SHP77 (cell line): Measurements from ENCODE around the gene EXTL1.

ENCODE experiments used
- DNase-seq, 2 experiments: peaks; one replicate each; lab custom pipeline; 2025; lab: John Stamatoyannopoulos, UW

Gene EXTL1

DNA sequence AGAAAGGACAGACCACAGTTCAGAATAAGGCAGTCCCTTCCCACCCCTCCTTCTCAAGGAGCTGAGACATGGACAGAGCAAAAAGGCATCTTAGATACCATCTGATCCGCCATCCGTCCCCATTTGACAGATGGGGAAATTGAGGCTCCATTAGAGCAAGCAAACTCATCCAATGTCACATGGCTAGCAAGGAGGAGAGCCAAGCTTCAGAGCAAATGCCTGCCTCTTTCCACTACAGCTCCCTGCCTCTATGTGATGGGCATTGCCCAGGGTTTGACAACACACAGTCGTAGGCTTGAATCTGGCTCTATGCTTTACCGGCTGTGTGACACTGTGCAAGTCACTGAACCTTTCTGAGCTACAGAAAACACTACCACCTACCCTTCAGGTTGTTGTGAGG, 20.4 kb downstream of the EXTL1 start:
- DNase-seq, result no peak

DNA sequence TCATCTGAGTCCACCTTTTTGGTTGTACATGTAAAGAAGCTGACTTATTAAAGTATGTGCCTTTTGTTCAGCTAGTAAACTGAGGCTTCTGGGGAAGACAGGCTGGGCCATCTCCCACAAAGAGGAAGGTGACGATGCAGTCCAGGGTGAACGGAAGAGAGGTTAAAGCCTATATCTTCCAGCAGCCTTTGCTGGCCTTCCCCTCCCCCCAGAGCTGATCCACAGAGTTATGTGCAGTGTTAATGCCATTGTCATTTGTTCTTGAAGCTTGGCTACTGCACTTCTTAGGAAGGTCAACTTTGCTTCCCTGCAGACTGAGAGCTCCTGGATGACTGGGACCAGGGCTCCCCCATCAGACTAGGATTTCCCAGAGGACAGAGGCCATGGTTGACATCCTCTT, 22.2 kb downstream of the EXTL1 start:
- DNase-seq, result no peak

DNA sequence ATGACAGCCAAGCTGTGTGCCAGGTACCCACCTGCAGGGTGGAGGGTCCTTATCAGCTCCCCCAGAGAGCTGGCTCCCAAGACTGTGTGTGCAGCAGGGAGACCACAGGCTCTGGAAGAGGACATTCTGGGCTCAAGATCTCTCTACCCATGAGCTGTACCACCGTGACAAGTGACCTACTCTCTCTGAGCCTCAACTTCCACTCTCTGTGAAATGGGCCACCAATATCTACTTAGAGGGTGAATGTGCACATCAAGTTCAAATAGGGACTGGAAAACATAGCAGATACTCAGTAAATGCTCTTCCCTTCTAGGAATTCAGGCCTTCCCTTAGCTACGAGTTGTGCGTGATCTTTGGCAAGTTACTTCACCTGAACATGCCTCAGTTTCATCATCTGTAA, 22.8 kb downstream of the EXTL1 start:
- no peak for DNase-seq

DNA sequence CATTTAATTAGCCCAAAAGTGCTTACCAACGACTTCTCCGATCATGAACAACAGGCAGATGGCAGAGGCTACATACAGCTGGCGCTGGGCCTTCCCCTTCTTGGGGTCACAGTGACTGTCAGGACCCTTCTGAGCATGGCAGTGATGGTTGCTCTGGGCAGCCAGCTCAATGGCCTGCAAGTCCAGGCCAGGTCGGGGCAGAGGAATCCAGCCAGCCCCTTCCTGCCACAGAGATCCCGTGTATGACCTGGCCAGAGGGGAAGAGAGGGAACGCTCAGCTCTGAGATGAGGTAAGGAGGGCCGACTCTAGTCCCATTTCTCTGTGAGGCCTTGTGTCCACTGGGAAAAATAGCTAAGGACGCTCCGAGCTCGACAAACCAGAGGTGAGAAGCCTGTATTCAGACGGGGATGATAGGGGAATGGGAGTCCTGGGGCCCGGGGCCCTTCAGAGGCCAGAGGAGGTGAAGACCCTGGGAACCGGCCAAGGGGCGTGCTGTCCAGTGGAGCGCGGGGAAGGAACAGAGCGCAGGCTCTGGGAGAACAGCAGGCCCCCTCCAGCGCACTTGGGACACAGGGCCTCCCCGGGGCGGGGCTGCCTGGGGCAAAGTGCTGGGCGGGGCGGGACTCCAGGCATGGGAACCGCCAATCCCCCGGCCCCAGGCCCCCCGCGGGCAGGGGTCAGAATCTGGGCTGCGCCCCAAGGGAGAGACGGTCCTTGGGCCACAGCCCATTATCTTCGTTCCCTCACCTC, 23.6 kb downstream of the EXTL1 start:
- DNase-seq, result no peak

DNA sequence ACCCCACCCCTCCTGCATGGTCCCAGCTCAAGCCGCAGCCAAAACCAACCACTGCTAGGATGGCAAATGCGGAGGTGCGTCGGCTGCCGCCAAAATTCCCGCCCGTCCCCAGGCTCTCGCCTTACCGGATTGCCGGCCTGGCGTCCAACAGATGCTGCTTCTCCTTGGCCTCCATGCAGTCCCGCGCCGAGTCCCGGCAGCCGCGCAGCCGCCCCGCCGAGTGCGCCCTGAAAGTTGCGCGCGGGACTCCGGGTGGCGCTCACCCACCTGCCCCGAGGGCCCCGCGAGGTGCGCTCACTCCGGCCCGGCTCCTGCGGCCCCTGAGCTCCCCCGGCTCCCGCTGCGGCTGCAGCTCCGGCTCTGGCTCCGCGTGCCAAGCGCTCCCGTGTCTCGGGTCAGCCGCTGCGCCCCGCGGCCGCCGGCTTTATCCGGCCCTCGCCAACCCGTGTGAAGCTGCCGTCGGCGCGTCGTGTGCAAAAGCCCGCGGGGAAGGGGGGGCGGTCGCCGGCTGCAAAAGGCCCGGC, 24.2 kb downstream of the EXTL1 start, which contains the start of gene SLC30A2:
Gene SLC30A2 (minus strand): TSS at position 397 of the 524 bp plus-strand sequence. CDS start 222 bp downstream, at position 175.
- no peak for DNase-seq

DNA sequence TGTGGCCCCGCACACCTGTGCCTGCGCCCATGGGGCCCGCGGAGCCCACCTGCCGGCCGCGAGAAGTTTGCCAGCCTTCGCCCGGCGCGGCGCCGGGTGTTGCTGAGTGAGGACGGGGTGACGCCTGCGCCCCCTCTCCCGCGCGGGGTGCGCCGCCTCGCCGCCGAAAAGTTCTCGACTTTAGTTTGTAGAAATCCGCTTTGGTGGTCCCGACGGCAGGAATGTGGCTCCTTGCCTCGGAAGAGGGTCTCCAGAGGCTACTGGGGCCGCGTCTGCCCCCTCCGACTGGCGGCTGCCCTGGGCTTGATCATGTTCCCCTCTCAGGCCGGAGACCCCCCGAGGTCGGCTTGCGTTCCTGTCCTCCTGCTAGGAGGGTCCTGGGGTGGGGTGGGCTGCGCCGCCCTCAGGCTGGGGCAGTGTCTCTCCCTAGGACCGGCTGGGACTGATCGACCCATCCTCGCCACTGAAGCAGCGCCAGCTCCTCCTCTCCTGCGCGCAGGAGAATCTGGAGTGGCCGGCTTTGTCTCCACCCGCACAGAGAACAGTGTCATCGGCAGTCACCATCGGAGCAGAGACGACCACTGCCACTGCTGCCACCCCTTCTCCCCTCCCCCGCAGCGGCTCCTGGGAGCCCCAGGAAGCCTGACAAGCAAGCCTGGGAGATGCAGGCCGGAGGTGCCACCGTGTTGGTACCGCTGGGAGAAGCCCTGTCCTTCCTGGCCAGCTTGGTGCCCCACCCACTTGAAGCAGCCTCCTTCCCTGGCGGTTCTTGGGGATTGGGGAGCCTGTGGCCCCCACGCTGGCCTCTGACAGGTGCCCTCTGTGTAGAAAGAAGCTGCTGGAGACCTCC, 24.9 kb downstream of the EXTL1 start:
- DNase-seq, result no peak

DNA sequence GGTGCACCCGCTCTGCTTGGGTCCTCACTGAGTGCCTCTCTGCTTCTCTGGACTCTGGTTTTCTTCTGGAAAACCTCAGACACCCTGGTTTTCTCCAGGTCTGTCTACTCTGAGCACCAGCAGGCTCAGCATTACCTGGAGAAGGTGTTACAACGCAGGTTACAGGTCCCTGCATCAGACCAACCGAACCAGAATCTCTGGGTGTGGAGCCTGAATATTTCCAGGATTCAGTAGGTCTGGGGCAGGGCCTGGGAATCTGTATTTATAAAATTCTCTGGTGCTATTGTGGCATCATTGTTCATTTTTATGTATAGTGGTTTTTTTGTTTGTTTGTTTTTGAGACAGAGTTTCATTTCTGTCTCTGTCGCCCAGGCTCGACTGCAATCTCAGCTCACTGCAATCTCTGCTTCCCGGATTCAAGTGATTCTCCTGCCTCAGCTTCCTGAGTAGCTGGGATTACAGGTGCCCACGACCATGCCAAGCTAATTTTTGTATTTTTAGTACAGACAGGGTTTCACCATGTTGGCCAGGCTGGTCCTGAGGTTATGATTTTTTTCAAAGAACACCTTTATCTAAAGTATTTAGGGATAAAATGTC, 25.8 kb downstream of the EXTL1 start:
- DNase-seq, result no peak

DNA sequence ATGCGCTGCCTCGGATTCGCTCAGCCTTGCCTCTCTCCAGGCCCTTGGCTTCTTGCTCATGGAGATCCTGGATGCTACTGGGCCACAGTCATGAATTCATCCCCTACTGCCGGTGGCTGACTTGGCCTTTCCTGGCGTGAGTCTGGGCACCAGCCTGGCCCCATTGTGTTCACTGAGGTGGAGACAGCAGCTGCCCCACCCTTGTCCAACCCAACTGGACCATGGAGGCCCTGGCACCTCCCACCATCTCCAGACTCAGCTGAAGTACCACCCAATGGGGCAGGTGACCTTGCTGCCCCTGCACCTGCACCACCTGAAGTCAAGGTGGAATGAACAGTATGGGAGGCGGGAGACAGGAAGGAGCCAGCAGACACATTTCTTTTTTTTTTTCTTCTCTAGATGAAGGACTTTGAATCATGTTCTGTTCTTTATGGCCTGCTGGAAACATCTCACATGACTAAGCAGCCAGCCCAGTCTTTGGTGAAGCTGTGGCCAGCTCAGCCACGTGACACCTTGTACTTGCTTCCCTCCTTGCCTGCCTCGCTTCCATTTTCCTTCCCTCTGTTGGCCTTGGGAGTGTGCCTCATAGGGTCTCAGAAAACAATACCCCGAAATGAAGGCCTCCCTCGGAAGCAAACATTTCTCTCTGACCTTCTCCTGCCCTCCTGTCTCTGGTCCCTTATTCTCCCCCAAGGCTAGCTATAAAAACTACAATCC, 28.1 kb downstream of the EXTL1 start:
- no peak for DNase-seq

DNA sequence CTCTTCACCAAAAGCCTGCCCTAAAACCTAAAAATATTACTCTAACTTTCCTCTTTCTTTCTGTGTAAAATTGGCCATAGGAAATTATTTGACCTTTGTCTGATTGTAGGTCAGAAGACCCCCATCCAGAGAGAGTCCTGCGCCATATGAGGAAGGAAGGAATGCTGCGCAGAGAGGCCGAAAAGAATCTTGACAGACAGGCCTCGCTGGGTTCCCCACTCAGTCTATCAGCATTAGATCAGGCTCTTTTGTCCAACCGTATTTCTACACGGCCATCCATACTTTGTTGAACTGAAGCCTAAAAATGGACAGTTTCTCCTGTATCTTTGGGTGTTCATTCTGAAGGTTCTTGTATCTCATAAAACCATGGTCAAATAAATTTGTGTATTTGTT, 28.7 kb downstream of the EXTL1 start:
- DNase-seq, result no peak

DNA sequence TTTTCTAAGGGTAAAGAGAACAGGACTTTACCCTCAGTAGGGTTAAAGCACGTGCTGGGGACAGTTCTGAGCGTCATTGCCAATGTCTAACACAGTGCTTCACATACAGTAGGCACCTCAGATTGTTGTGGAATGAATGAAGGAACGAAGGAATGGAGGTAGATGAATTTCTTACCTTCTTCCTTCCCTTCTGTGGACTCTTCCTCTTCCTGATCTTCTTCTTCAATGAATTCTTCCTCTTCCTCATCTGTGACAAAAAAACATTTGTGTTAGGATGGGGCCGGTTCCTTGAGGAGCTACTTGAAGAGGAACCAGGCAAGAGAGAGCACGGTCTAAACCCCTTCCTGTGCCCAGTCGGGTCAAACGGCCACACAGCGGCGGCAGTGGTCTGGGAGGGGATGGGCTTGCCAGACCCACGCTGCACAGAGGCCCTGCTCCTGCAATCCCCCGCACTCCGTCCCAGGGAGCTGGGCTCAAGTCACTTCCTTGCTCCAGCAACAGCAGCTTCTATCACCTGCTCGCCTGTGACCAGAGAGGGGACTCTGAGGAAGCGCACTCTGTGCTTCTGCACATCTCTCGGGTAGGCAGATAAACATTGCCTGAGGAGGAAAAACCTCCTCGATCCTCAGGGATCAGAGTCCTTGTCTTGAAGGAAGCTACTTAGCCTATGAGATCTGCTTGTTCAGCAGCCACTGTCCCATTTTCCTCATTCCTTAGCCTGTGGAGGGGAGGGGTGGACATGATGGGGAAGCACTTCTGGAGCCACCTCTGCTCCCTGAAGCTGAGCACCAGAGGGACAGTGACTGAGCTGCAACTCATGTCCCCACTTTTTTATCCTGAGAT, 32.4 kb downstream of the EXTL1 start:
- no peak for DNase-seq

DNA sequence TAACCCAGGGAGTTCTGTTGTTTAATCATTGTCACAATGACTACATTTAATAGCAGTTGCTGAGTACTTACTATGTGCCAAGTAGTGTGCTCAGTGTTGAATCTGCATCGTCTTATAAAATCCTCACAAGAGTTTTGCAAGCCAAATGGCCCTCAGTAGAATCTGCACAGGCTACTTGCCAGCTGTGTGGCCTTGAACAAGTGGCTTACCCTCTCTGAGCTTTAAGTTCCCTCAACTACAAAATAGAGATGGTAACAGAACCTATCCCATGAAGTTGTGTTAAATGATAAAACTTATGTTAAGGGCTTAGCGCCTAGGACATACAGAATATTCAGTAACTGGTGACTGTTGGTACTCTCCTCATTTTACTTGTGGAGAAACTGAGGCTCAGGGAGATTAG, 33.5 kb downstream of the EXTL1 start:
- no peak for DNase-seq

DNA sequence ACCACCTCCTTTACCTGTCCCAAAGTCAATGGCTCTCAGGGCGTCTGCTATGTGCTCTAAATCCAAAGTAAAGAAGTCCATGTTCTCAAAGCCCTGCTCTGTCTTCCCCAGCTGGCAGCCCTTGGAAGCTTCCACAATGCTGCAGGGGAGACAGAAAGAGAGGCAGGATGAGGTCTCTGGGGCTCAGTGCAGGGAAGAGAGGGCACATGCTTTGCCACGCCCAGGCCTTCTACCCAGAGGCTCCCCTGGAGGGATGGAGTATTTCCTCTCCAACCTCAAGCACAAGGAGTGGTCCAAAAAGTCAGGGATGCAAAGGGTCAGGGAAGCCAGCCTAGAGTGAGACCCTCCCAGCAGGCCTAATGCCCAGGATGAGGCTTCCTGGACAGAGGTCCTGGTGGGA, 35.6 kb downstream of the EXTL1 start:
- DNase-seq, result no peak

DNA sequence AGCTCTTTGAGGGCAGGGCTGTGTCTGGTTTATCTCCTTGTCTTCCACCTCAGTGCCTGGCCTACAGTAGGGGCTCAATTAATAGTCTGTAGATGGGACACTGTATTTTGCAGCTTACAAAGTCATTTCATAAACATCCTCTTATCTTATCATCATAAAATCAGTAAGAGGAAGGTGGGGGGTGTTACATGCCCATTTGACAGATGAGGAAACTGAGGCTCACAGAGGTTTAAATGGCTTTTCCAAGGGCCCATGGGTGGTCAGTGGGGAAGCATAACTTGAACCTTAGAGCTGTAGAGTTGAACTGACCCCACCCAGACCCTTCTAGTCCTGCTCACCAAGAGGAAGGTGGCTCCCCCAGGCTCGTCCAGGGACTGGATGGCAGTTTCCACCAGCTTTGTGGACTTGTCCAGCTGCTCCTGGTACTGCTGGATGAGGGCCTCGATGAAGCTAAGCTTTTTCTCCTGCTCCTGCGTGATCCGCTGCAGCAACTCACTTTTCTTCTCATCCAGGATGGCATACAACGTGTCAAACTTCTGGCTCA, 36.5 kb downstream of the EXTL1 start:
- no peak for DNase-seq

DNA sequence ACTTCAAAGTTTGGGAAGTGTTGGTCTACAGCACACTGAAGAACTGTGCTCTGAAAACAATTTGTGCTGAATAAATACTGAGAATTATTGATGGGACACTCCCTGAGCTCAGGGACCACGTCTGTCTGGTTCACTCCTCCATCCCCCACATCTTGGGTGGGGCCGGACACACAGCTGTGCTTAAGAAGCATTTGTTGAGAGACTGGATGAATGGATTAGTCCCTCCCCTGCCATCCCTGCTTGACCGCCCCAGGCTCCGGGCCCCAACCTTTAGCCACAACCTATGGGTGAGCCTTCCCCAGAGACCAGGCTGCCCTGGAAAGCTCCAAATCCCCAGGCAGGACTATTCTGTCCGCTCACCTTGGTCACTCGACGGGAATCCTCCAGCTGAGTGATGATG, 38.3 kb downstream of the EXTL1 start:
- no peak for DNase-seq

DNA sequence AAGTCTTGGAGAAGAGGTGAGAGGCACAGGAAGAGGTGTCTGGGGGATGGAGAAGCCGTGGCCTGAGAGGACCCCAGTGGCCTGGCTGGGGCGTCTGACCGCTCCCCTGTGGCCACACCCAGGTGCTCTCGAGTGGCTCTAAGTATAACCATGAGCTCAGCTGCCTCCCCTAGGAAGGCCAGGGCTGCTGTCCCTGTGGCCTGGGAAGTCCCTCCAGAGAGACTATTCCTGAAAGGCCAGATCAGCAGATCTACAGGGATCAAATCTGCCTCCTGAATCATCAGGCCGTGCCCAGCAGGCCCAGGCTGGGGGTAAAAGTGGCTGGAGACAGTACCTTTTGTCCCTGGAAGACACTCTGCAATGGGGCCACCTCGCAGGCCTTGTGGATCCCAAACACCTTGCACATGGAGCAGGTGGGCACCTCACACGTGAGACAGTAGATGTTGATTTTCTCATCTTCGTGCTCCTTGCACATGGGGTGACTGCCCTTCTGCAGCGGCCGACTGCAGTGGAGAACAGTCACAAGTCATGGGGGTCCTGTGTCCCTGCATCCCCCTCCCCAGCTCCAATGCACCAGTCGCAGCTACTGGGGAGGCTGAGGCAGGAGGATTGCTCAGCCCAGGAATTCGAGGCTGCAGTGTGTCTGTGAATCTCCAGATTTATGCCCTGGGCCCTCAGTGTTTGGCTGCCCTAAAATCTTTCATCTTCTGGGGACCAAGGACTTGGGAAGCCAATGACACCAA, 39.4 kb downstream of the EXTL1 start:
- DNase-seq, result no peak

DNA sequence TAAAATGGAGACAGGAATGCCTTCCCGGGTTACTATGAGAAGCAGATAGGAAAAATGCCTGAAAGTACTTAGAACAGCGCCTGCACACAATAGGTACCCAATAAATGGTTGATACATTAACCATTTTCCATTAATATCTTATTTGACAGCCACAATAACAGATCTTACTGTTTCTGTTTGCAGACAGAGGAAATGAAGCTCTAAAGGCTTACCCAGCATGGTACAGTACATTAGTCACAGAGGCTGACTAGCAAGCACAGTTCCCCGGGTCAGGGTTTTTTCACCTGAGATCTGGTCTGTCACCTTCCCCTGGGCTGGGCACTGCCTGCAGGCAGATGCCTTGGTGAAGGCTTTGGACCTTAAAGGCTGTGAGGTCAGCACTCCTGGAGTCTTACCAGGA, 43.0 kb downstream of the EXTL1 start:
- no peak for DNase-seq

DNA sequence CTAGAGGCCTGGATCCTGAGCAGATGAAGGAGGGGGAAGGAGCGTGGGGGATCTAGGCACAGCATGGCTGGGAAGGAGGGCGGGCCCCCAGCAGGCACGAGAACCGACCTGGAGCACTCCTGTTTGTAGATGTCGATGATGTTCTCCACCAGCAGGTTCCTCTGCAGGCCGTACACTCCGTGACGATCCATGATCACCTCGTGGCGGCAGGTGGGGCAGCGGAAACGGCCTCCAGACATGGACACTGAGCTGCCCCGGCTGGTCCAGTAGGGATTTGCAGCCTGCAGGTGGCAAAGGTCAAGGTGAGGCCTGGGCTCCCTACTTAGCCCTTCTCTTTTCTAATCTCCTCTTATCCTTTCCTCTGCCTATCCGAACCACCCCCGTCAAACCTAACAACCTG, 44.6 kb downstream of the EXTL1 start:
- no peak for DNase-seq

DNA sequence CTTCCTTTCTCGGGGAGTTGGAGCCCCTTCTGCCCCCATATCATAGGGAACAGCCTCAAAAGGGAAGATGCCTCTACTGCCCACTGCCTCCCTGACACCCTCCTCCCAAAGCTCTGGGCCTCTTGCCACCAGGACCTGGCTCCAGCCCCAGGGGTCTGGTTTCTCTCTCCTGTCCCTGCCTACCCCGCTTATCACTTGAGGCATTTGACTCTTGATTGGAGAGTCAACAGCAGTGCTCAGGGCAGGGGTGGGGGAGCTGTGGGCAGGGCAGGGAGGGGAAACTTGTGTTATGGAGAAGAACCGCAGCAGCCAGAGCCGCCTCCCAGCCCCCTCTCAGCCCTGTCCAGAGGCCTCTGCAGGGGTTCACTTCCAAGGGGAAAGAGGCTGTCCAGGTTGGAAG, 45.3 kb downstream of the EXTL1 start:
- DNase-seq, result no peak

DNA sequence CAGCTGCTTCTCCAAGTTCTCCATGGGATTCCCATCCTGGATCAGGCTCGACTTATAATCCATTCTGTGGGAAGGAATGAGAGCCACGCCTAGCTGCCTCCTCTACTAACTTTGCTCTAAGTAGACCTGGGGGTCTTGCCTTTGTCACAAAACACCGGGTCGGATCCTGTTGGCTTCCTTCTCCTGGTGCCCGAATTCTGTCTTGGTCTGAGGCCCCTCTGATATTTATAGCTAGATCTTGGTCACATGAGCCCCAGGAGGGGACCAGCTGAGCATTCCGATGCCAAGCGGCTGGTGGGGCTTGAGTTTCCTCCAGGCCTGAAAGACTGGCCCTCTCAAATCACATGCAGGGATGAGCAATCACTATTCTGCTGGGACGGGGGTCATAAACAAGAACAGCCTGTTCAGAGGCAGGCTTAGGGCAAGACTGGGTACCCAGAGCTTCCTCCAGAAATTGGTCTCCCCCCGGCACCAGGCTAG, 45.9 kb downstream of the EXTL1 start, which contains the start of gene TRIM63:
Gene TRIM63 (minus strand): TSS at position 199 of the 480 bp plus-strand sequence. CDS start 136 bp downstream, at position 63.
- no peak for DNase-seq

DNA sequence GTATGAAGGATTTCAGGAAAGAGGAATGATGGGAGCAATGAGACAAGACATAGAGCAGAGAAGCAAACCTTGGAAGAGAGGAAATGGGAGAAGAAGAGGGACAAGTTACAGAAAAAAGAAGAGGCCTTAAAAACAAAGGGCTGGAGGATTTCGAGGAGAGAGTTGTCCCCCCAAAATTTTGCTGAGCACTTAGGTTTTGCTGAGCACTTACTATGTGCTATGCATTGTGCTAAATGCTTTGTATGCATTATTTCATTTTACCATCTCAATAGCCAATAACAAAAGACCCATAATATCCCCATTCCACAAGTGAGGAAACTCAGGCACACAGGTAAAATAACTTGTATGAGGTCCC, 48.3 kb downstream of the EXTL1 start:
- no peak for DNase-seq
